HK-2 (cell line): ENCODE data around the gene PSMB7.

Experiments used
- DNase-seq: peaks from one replicate; pipeline ENCODE4 v3.0.0-alpha.2; 2018; ENCODE audit not compliant: unreplicated experiment

The PSMB7 gene

GRCh38 chr9:124411514-124412227 lies 3.6 kb downstream of the PSMB7 start:
- DNase-seq = no peak

- no peak for DNase-seq
Observed at GRCh38 chr9:124410321-124410913, 4.8 kb downstream of the PSMB7 start.

- no peak for DNase-seq
Observed at GRCh38 chr9:124409410-124409809, 5.8 kb downstream of the PSMB7 start.

GRCh38 chr9:124403246-124403645 lies 12.0 kb downstream of the PSMB7 start:
- no peak for DNase-seq

GRCh38 chr9:124399968-124400940 lies 15.0 kb downstream of the PSMB7 start:
- DNase-seq = no peak

GRCh38 chr9:124399323-124399967 lies 15.8 kb downstream of the PSMB7 start:
- no peak for DNase-seq

- no peak for DNase-seq
Observed at GRCh38 chr9:124398191-124398935, 16.9 kb downstream of the PSMB7 start.

GRCh38 chr9:124395826-124396225 lies 19.4 kb downstream of the PSMB7 start:
- no peak for DNase-seq

GRCh38 chr9:124394596-124394995 lies 20.6 kb downstream of the PSMB7 start:
- DNase-seq = no peak

GRCh38 chr9:124394167-124394566 lies 21.1 kb downstream of the PSMB7 start:
- DNase-seq = no peak

- peak; percentile 77 for DNase-seq
Observed at GRCh38 chr9:124392871-124393460, 22.3 kb downstream of the PSMB7 start.

- no peak for DNase-seq
Observed at GRCh38 chr9:124392254-124392870, 22.9 kb downstream of the PSMB7 start.

- DNase-seq = no peak
Observed at GRCh38 chr9:124390794-124391658, 24.2 kb downstream of the PSMB7 start.

- DNase-seq = no peak
Observed at GRCh38 chr9:124389146-124389939, 25.9 kb downstream of the PSMB7 start.

- no peak for DNase-seq
Observed at GRCh38 chr9:124388275-124389048, 26.8 kb downstream of the PSMB7 start.

GRCh38 chr9:124386201-124386600 lies 29.0 kb downstream of the PSMB7 start:
- DNase-seq = no peak

GRCh38 chr9:124385623-124386022 lies 29.6 kb downstream of the PSMB7 start:
- DNase-seq = no peak

- no peak for DNase-seq
Observed at GRCh38 chr9:124384846-124385245, 30.4 kb downstream of the PSMB7 start.
